NCI-H82 treated with DMSO at 0.1 percent for 48 hours (cell line): Measurements from ENCODE around the gene HOXB13.

Experiments used
- DNase-seq: peaks from one replicate; lab custom pipeline; 2025; ENCODE audit not compliant: unreplicated experiment; lab: John Stamatoyannopoulos, UW

Gene HOXB13

DNA sequence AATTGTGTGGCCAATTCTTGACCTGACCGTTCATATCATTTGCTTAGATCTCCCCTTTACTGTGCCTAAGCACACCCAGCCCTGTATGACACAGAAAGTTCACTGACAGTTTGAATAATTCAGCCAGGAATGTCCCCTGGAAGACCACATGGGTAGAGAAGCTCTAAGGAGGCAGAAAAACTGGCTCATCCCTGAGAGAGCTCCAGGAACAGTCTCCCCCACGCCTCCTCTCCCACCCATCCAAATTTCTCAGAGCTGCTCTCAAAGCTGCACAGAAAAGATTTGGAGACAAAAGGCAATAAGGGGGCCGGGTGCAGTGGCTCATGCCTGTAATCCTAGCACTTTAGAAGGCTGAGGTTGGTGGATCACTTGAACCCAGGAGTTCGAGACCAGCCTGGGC lies 17.4 kb downstream of the HOXB13 start:
- no peak for DNase-seq

DNA sequence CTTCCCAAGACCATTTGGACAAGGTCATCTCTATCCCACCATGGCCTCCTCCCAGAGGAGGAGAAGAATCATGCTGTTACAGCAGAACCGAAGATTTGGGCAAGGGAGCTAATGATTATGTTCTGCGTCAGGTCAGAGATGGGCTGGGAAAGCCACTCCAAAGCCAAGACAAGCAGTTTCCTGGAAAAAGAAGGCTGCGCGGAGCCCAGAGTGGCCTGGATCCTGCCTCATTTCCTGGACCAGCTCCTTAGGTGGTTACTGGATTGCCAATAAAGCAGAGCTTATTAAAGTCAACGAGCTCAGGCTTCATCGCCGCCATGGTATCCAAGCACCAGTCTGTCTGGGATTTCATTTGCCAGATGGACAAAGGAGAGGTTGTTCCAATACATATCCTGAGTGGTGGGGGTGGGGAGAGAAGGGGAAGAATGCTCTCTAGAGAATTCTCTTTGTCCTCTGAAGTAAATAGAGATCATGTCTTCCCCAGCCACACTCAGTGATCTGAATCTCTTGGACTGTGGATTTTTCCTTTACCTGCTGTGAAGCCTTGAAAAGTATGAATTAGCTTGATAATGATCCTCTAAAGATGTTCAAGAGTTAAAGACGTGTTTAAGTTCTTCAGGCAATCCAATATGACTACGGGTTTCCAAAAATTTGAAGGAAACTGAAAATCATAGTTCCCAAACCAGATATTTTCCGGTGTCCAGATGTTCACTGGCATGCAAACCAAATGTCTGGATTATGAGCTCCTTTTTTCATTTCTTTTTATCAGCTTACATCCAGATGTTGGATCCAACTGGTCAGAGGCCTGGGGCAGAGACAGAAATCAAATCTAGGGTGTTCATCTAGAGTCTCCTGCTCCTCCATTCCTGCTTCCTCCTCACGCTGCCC lies 23.9 kb downstream of the HOXB13 start:
- no peak for DNase-seq

DNA sequence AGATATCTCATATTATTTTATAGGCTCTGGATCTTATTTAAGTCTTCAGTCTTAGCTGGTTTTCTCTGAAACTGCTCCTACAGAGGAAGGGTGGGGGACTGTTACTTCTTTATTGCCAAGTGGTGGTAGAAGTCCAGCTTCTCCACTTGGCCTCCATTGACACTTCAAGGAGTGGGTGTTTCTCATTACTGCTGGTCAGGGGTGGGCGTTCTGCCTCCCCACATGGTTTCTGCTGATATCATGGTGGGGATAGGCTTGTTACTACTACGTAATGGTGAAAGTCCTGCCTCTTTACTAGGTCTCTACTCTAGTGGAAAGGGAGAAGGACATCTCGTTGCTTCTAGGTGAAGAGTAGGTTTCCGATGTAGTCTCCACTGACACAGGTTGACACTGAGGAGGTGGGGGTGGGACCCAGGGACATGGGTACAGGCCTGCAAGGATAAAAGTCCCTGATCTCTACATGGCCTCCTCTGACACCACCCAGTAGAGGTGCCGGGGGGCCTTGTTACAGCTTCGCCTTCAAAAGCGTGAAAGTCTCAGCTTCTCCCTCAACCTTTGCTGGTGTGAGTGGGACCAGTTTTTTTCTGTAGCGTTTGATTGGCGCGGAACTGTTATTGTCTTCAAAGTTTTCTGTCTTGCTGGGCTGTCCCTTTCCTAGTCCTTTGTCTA lies 26.6 kb downstream of the HOXB13 start:
- DNase-seq = no peak

DNA sequence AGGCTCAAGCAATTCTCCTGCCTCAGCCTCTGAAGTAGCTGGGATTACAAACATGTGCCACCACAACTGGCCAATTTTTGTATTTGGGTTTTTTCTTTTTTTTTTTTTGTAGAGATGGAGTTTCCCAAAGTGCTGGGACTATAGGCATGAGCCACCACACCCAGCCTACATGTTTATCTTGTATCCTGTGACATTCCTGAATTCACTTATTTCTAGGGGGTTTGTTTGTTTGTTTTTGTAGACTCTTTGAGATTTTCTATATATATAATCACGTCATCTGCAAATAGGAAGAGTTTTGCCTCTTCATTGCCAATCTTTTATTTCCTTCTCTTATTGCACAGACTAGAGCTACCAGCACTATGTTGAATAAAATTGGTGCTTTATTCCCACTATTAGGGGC lies 35.4 kb downstream of the HOXB13 start:
- DNase-seq = no peak

DNA sequence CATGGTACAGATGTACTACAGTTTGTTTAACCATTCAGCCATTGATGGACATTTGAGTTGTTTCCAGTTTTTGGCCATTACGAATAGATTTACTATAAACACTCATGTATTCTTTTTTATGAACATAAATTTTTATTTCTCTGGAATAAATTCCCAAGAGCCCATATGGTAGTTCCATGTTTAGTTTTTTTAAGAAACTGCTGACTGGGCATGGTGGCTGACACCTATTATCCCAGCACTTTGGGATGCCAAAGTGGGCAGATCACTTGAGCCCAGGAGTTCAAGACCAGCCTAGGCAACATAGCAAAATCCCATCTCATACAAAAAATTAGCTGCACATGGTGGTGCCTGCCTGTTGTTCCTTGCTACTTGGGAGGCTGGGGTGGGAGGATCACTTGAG lies 36.5 kb downstream of the HOXB13 start:
- DNase-seq = no peak

DNA sequence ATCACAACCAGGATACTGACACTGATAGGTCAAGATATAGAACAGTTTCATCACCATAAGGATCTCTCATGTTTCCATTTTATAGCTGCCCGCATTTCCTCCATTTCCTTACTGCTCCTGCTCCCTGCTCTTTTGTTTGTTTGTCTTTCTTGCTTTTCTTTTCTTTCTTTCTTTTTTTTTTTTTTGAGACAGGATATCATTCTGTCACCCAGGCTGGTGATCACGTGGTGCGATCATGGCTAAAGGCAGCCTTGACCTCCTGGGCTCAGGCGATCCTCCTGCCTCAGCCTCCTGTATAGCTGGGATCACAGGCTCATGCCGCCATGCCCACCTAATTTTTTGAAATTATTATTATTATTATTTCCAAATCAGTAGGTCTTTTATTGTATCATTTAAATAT lies 37.9 kb downstream of the HOXB13 start:
- no peak for DNase-seq

DNA sequence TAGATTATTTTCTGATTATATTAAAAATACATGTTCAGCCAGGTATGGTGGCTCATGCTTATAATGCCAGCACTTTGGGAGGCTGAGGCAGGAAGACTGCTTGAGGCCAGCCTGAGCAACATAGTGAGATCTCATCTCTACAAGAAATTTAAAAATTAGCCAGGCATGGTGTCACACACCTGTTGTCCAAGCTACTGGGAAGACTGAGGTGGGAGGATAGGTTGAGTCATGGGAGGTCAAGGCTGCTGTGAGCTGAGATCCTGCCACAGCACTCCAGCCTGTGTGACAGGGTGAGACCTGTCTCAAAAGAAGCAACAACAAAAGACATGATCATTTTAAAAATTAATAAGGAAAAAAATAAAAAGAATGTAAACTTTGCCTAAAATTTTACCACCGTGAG lies 46.9 kb downstream of the HOXB13 start:
- DNase-seq = no peak

DNA sequence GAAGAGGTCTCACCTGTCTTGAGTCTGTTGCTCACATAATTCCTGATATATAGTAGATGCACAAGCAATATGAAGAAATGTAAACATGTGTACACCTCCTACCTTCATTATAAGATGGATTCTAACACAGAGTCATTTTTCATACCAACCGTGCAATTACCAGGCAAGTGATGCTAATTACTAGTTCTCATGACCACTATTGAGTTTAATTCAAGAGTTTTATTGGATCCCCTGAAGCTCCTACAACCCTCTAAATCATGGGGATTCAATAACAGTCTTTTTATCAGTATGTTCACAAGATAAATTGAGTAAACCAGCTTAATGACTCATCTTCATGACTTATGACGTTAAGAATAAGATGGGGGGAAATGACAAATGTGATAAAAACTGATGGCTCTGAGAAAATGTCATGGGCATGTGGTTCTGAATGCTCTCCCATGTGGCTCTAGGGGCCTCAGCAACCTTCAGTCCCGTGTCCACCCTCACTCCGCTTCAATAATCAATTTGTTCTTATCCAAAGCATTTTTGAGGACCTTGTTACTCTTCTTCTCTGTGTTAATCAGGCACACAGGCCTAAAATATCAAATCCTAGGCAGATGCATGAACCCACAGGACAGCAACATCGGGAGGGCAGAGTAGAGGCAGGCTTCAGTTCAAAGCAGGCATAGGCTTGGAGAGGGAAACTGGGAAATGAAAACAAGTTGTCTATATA lies 49.0 kb downstream of the HOXB13 start:
- DNase-seq = no peak

DNA sequence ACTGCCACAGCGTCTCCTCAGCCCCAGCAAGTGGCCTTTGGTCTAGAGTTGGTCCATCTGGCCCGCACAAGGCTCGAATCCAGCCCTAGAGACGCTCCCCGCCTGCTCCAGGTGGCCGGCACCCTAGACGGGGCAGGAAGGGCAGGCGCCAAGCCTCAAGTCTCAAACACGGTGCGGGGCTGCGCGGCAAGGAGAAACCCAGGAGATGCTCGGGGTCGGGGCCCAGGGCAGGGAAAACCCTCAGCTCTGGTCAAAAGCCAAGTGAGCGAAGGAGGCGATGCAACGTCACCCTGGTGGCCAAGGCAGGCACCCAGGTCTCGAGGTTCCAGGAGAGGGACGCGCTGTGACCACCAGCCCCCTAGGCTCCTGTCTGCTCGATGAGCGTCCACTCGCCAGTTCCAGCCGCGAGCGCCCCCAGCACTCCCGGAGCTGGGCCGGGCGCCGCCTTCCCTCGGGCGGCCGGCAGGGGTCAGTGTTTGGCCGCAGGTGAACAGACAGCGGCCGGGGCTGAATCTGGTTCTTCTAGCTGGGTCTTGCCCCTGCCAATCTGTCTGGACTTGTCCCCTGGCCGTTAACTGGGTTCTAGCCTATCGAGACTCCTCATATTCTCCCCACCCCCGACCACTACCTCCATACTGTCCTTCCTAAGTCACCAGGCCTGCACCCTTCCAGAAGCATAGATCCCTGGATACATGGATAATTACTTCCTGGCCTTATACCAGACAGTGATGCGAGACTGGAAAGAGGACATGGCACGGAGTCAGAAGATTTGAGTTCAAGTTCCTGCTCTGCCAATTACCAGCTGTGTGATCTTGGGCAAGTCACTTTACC lies 50.2 kb downstream of the HOXB13 start:
- DNase-seq = peak; percentile 33

DNA sequence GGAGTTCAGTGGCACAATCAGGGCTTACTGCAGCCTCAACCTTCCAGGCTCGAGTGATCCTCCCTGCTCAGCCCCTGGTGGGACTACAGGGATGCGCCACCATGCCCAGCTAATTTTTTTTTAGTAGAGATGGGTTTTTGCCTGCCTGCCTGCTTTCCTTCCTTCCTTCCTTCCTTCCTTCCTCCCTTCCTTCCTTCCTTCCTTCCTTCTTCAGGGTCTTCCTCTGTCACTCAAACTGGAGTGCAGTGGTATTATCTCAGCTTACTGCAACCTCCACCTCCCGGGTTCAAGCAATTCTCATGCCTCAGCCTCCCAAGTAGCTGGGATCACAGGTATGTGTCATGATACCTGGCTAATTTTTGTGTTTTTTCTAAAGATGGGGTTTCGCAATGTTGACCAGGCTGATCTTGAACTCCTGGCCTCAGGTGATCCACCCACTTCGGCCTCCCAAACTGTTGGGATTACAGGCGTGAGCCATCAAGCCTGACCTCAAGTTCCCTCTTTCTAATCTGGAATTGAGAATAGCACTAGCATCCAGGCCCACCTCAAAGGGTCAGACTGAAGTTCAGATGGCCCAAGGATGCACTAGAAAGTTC lies 51.5 kb downstream of the HOXB13 start:
- DNase-seq = no peak
